Epithelial cell of proximal tubule (primary cell): ENCODE results near the gene FRMD4B. TPM values are rescaled to one million over a fixed set of nuclear protein-coding genes. Genes with fewer than 3 reads are reported as not detected.
"Not testable (repeated sequence)": the region's sequence is repeated elsewhere in the genome, so short reads cannot be mapped to it uniquely, and the experiment has no call there.

Source experiments
- DNase-seq: peaks from one replicate; pipeline ENCODE4 v3.0.0-alpha.2; 2011; ENCODE audit warnings: low read depth
- H3K4me3 ChIP-seq: 2 replicates; pipeline ENCODE4 v1.5.1; 2011; ENCODE audit warnings: low read depth, mild to moderate bottlenecking, low read length
- total RNA-seq: library from RNA; depleted of rRNA; stranded (reverse); fragments of >200 nt; gene quantifications from 2 replicates; pipeline ENCODE4 v1.2.3, GENCODE V29; 2015
- TF ChIP-seq, protein P1 (sequence below): conservative IDR thresholded peaks from 2 replicates; pipeline ENCODE4 v1.5.1; 2012; ENCODE audit warnings: low read depth, mild to moderate bottlenecking, low read length

Gene FRMD4B
- total RNA-seq, 1 donor from 2014 or later: 21.7 TPM

DNA sequence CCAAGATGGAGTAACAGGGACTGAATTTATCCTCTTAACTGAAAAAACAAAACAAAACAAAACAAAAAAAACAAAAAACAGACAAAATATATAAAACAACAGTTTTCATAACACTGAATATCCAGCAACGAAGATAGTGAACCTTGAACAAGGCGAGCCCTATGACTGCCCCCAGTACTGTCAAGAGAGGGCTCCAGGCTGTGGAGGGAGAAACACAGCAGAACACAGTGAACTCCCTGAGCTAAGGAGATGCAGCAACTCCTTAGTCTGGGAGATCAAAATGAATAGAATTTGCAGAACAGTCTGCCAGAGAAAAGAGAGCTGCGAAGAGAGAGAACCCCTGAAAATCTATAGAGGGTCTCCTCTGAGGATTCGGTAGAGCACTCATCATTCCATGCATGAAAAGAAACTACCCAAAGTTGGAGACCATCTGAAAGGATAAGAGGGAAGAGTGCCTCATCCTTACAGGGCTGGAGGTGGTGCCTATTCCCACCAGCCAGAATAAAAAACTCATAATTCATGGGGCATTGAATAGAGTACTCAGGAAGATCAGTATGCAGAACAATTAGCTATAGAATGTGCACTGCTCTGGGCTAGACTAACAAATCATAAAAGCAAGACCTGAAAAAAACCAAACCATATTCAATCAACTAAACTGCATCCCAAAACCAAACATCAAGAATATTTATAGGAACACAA, 101.8 kb downstream of the FRMD4B start:
- TF ChIP-seq, protein P1, sequence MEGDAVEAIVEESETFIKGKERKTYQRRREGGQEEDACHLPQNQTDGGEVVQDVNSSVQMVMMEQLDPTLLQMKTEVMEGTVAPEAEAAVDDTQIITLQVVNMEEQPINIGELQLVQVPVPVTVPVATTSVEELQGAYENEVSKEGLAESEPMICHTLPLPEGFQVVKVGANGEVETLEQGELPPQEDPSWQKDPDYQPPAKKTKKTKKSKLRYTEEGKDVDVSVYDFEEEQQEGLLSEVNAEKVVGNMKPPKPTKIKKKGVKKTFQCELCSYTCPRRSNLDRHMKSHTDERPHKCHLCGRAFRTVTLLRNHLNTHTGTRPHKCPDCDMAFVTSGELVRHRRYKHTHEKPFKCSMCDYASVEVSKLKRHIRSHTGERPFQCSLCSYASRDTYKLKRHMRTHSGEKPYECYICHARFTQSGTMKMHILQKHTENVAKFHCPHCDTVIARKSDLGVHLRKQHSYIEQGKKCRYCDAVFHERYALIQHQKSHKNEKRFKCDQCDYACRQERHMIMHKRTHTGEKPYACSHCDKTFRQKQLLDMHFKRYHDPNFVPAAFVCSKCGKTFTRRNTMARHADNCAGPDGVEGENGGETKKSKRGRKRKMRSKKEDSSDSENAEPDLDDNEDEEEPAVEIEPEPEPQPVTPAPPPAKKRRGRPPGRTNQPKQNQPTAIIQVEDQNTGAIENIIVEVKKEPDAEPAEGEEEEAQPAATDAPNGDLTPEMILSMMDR: no peak
- no peak overlapping the region for H3K4me3 ChIP-seq
- no peak for DNase-seq

- DNase-seq: no peak
These were observed 102.4 kb downstream of the FRMD4B start for GRCh38 chr3:69283496-69283895.

GRCh38 chr3:69282181-69282580, 103.7 kb downstream of the FRMD4B start:
- TF ChIP-seq, protein P1: no peak
- no peak for DNase-seq
- no peak overlapping the region for H3K4me3 ChIP-seq

More at GRCh38 chr3:69283496-69283895, 102.4 kb downstream of the FRMD4B start:
- TF ChIP-seq, protein P1: no peak
- no peak overlapping the region for H3K4me3 ChIP-seq

GRCh38 chr3:69277403-69277802, 108.5 kb downstream of the FRMD4B start:
- DNase-seq, H3K4me3 ChIP-seq: not testable (repeated sequence)

GRCh38 chr3:69276884-69277283, 109.0 kb downstream of the FRMD4B start:
- TF ChIP-seq, protein P1: no peak
- H3K4me3 ChIP-seq: no peak overlapping the region
- DNase-seq: no peak

DNA sequence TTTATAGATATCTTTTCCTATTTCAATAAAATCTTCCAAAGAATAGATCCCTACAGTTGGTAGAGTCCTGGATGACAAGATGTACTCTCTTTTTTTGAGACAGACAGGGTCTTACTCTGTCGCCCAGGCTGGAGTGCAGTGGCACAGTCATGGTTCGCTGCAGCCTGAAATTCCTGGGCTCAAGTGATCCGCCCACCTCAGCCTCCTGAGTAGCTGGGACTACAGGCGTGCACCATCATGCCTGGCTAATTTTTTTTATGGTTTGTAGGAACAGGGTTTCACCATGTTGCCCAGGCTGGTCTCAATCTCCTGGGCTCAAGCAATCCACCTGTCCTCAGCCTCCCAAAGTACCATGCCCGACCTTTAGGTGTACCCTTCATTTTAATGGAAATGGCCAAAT, 109.7 kb downstream of the FRMD4B start:
- not testable (repeated sequence) for H3K4me3 ChIP-seq, DNase-seq

GRCh38 chr3:69273896-69274295, 112.0 kb downstream of the FRMD4B start:
- TF ChIP-seq, protein P1: no peak
- no peak for DNase-seq
- H3K4me3 ChIP-seq: no peak overlapping the region

DNA sequence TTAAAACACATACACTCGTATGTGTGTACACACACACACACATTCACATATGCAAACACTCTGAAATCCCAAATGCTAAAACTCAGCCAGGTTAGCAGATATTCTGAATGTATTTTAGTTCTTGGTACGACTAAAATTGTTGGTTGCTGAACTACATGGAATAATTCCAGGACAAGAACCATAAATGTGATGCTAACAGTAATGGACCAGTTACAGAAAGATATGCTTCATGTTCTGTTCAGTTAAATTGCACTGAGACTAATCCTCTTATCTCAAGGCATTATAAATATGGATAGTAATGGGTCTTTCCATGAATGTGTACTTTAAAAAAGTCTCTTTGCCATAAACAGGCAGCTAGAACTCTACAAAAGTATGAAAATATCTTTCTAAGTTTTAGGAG, 113.3 kb downstream of the FRMD4B start:
- TF ChIP-seq, protein P1: no peak
- DNase-seq: no peak
- H3K4me3 ChIP-seq: no peak overlapping the region
